Memory B cell (primary cell): ENCODE data around the gene TMEM119.

ENCODE experiments used
- ATAC-seq: fragments of 150-1000 bp; cut with Tn5 transposase; 2 replicates; pipeline ENCODE4 v1.10.0; 2021; ENCODE audit warnings: low read depth, mild to moderate bottlenecking, moderate library complexity
- DNase-seq, 2 donors: peaks; one replicate each; pipeline ENCODE4 v3.0.0; 2022; ENCODE audit warnings: low spot score in 2 of 2
- H3K27ac Mint-ChIP-seq: one replicate; pipeline ENCODE4 v1.8.0; 2022; ENCODE audit warnings: mild to moderate bottlenecking, moderate library complexity, mixed read lengths
- H3K27me3 Mint-ChIP-seq: one replicate; pipeline ENCODE4 v1.8.0; 2022; ENCODE audit warnings: mixed read lengths
- H3K36me3 Mint-ChIP-seq: one replicate; pipeline ENCODE4 v1.8.0; 2022; ENCODE audit warnings: mild to moderate bottlenecking, mixed read lengths
- H3K4me1 Mint-ChIP-seq: one replicate; pipeline ENCODE4 v1.8.0; 2022; ENCODE audit warnings: mixed read lengths
- H3K4me3 Mint-ChIP-seq: one replicate; pipeline ENCODE4 v1.8.0; 2022; ENCODE audit warnings: mild to moderate bottlenecking, moderate library complexity, mixed read lengths
- H3K9me3 Mint-ChIP-seq: one replicate; pipeline ENCODE4 v1.8.0; 2022; ENCODE audit warnings: mixed read lengths

TMEM119 gene

DNA sequence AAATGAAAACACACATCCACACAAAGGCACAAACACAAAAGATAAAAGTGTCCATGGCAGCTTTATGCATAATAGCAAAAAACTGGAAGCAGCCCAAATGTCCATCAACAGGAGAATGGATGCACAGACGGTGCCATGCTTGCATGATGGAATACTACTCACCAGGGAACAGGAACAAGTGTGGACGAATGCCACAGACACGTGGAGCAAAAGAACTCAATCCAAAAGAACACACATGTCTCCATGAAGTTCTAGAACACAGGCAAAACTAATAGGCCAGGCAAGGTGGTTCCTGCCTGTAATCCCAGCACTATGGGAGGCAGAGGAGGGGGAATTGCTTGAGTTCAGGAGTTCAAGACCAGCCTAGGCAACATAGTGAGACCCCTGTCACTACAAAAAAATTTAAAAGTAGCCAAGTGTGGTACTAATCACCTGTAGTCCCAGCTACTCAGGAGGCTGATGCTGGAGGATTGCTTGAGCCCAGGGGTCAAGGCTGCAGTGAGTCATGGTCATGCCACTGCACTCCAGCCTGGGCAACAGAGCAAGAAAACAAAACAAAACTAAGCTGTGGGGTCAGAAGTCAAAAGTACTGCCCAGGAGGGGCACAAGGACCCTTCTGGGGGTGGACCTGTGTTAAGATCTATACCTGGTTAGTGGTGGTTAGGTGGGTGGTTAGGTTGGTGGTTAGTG, 7.3 kb upstream of the TMEM119 start:
- peaks cover 11% of the 10 kb centered on the region for H3K4me1 Mint-ChIP-seq
- H3K36me3 Mint-ChIP-seq, result no peaks in the 10 kb centered on the region
- no peak for DNase-seq
- H3K4me3 Mint-ChIP-seq, result no peak overlapping the region
- no peaks in the 10 kb centered on the region for H3K9me3 Mint-ChIP-seq
- H3K27ac Mint-ChIP-seq, result peak overlapping the region; percentile 68
- peaks cover 3% of the 10 kb centered on the region for H3K27me3 Mint-ChIP-seq
- ATAC-seq, result no peak

DNA sequence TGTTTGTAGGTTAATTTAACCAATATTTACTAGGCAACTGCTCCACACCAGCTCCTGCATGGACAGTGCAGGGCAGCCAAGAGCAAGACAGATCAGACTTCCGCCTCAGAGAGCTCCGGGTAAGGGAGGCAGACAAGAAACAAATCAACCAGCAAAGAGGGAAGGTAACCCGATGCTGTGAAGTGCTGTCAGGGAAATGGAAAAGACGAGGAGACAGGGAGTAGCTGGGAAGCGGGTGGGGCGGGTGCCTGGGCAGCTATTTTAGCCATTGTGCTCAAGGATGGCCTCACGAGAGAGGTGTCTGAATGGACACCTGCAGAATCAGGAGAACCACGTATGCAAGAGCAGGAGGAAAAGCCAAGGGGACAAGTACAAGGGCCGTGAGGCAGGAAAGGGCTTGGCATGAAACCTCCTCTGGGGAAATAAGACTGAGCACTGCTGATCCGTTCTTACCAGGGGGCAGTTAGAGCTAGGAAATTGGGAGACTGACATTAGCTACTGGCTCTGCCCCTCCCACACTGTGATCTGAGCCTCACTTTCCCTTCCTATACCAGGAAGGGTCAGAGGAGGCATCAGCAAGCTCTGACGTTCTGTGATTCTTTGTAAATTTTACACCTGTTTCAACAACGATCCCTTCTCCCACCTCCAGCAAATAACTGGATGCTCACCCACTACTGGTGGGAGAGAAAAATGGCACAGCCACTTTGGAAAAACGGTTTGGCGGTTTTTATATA, 6.5 kb upstream of the TMEM119 start:
- H3K27me3 Mint-ChIP-seq, result peaks cover 2% of the 10 kb centered on the region

DNA sequence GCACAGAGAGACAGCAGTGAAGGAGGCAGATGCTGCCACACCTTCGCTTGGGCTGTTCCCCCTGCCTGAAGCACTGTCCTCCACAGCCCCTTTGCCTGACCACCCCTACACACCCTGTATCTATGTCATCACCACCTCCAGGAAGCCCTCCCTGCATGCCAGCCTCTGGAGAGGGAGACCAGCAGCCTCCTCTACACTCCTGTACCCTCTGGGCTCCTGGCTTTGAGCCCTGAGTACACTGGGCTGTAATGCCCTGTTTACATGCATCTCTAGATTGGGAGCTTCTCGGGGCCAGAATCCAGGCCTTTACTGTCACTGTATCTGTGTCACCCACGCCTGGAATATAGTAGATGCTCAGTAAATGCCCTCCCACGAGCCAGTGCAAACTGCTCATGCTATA, 5.9 kb upstream of the TMEM119 start:
- no peak overlapping the region for H3K4me3 Mint-ChIP-seq
- H3K4me1 Mint-ChIP-seq, result peaks cover 11% of the 10 kb centered on the region
- H3K27me3 Mint-ChIP-seq, result peaks cover 2% of the 10 kb centered on the region
- no peak for DNase-seq
- H3K36me3 Mint-ChIP-seq, result no peaks in the 10 kb centered on the region
- no peak for ATAC-seq
- H3K27ac Mint-ChIP-seq, result no peak overlapping the region
- H3K9me3 Mint-ChIP-seq, result no peaks in the 10 kb centered on the region

More for the DNA sequence above, 6.5 kb upstream of the TMEM119 start:
- Mint-ChIP-seq H3K4me1 (peaks cover 11% of the 10 kb centered on the region), H3K36me3 (no peaks in the 10 kb centered on the region), H3K9me3 (no peaks in the 10 kb centered on the region), H3K4me3 (no peak overlapping the region), H3K27ac (no peak overlapping the region)
- ATAC-seq (no peak), DNase-seq (no peak)

DNA sequence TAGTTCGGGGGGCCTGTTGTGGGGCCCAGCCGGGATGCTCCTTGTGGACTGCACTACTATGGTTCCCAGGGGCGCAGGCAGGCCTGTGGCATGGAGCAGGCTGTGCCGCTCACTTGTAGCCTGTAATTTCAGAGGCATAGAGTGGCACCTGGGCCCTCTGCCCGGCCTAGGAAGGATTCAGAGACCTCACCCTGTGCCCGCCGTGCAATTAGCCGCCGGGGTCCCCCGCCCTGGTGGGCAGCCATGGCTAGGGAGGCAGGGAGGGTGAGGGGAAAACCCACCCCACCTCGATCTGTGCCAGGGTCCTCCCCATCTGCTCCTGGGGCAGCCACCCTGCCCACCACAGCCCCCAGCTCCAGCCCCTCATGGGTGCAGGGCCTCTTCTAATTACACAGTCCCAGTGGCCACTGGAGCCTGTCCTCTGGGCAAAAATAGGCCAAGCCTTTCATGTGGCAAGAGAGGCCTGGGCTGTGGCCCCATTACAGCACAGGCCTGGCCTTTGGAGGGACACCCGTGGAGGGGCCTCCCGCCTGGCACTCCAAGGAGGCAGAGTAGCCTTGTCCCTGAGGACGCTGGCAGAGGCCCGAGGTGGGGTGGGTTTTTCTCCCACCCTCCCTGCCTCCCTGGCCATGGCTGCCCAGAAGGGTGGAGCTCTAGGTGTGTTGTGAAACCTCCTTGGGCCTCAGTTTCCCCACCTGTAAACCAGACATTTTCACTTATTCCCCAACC, 5.3 kb upstream of the TMEM119 start:
- no peak overlapping the region for H3K27ac Mint-ChIP-seq
- DNase-seq, result no peak
- no peak overlapping the region for H3K4me3 Mint-ChIP-seq

DNA sequence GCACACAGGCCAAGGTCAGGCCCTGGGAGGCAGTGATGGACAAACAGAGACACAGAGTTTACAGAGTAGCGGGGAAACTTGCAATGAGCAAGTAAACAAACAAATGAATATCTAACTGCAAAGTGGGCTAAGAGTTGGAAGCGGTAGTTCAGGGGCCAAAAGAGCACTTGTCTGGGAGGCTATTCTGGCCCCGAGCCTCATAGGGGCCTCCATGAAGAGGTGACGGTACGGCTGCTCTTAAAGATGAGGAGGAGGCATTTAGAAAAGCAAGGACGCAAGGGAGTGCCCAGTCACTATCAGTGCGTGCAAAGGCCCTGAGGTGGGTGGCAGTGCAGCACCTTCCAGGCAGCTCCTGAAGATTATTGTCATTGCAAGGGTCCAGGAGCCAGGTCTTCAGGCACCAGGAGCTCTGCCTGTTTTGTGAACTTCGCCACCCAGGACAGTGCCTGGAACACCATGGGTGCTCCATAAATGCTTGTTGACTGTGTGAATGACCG, 4.4 kb upstream of the TMEM119 start:
- Mint-ChIP-seq H3K9me3 (no peaks in the 10 kb centered on the region), H3K27me3 (peaks cover 4% of the 10 kb centered on the region), H3K4me3 (no peak overlapping the region), H3K4me1 (peaks cover 16% of the 10 kb centered on the region), H3K36me3 (no peaks in the 10 kb centered on the region), H3K27ac (no peak overlapping the region)
- DNase-seq (no peak), ATAC-seq (no peak)

More for the DNA sequence above, 5.3 kb upstream of the TMEM119 start:
- Mint-ChIP-seq H3K9me3 (no peaks in the 10 kb centered on the region), H3K4me1 (peaks cover 11% of the 10 kb centered on the region), H3K36me3 (no peaks in the 10 kb centered on the region), H3K27me3 (peaks cover 2% of the 10 kb centered on the region)
- no peak for ATAC-seq

DNA sequence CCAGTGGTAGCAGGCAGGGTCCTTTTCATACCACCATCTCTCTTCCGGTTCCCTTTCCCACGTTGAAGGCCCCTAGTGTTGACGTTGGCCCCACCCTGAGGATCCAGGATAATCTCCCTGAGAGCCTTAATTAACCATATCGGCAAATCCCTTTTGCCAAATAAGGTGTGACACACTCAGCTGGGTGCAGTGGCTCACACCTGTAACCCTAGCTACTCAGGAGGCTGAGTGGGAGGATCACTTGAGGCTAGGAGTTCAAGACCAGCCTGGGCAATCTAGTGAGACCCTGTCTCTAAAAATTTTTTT, 2.8 kb upstream of the TMEM119 start:
- Mint-ChIP-seq H3K27me3 (peaks cover 4% of the 10 kb centered on the region), H3K9me3 (no peaks in the 10 kb centered on the region), H3K4me1 (peaks cover 12% of the 10 kb centered on the region), H3K36me3 (no peaks in the 10 kb centered on the region), H3K4me3 (no peak overlapping the region), H3K27ac (no peak overlapping the region)
- ATAC-seq (no peak), DNase-seq (no peak)

DNA sequence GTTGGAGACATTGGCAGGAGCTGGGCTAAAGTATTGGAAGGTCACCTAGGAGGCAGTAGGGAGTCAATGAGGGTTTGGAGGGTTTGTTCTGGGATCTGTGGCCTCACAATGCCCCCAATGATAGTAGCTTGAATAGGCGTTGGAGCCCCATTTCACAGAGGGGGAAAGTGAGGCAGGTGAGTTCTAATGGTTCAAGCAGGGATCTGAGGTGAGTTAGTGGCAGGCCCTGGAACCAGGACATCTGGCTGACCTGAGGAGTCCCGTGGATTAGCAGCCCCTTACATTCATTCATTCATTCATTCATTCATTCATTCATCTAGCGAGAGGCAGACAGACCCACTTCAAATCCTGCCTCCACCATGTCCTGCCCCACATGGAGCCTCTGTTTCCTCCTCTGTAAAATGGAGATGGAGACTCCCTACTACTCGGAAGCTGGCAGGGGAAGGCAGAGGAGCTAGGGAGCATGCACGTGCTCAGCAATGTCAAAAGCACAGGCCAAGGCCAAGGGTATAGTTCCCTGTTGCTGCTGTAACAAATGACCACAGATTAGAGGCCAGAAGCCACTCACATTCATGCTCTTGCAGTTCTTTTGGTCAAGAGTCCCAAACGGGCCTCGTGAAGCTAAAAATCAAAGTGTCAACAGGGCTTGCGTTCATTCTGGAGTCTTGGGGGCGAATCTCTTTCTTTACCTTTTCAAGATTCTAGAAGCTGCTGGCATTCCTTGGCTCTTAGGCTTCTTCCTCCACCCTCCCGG, 2.2 kb upstream of the TMEM119 start:
- no peaks in the 10 kb centered on the region for H3K9me3 Mint-ChIP-seq
- no peak for ATAC-seq

DNA sequence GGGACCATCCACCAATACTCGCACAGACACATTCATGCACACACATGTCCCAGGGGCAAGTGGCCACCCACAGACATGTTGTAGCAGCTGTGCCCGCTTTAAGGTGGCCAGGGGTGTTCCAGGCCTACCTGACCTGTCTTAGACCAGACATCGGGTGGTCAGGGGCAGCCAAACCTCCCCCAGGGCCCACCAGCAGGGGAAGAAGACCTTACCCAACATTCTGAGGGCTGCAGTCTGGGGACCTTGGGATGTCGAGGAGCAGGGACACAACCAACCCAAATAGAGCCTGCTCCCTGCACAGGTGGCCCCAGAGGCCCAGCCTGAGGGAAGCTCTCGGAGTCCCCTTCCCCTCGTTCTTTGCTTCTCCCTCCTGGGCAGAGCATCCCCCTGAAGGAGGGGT, 1.7 kb upstream of the TMEM119 start:
- H3K27ac Mint-ChIP-seq, result no peak overlapping the region
- no peak for ATAC-seq
- no peaks in the 10 kb centered on the region for H3K36me3 Mint-ChIP-seq
- peaks cover 7% of the 10 kb centered on the region for H3K4me1 Mint-ChIP-seq
- peaks cover 4% of the 10 kb centered on the region for H3K27me3 Mint-ChIP-seq
- DNase-seq, result no peak
- H3K9me3 Mint-ChIP-seq, result no peaks in the 10 kb centered on the region
- H3K4me3 Mint-ChIP-seq, result no peak overlapping the region

More for the DNA sequence above, 2.2 kb upstream of the TMEM119 start:
- Mint-ChIP-seq H3K27me3 (peaks cover 4% of the 10 kb centered on the region), H3K4me1 (peaks cover 7% of the 10 kb centered on the region), H3K36me3 (no peaks in the 10 kb centered on the region), H3K4me3 (no peak overlapping the region), H3K27ac (no peak overlapping the region)
- no peak for DNase-seq

DNA sequence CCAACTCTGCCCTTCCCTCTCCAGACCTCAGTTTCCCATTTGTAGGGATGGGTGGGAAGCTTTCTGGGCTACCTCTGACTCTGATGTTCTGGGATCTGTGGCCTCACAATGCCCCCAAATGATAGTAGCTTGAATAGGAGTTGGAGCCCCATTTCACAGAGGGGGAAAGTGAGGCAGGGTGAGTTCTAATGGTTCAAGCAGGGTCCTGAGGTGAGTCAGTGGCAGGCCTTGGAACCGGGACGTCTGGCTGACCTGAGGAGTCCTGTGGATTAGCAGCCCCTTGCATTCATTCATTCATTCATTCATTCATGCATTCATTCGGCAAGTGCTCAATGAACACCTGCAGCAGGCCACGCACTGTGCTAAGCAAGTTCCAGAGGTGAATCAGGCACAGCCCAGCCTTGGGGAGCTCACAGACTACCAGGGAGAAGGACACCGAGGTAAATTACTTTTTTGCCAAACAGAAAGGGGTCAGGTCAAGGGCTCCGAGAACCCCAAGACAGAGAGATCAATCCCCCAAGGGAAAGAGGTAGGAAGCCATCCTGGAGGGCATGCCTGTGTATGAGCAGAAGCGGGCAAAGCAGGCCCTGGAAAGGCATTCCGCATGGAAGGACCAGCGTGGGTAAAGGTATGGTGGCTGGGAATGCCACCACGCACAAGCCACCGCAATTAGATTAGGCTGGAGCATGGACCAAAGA, 818 bp upstream of the TMEM119 start:
- peaks cover 3% of the 10 kb centered on the region for H3K27me3 Mint-ChIP-seq
- H3K36me3 Mint-ChIP-seq, result no peaks in the 10 kb centered on the region
- no peak overlapping the region for H3K27ac Mint-ChIP-seq
- H3K9me3 Mint-ChIP-seq, result no peaks in the 10 kb centered on the region
- H3K4me3 Mint-ChIP-seq, result no peak overlapping the region
- no peak for DNase-seq
- peaks cover 5% of the 10 kb centered on the region for H3K4me1 Mint-ChIP-seq
- ATAC-seq, result no peak

DNA sequence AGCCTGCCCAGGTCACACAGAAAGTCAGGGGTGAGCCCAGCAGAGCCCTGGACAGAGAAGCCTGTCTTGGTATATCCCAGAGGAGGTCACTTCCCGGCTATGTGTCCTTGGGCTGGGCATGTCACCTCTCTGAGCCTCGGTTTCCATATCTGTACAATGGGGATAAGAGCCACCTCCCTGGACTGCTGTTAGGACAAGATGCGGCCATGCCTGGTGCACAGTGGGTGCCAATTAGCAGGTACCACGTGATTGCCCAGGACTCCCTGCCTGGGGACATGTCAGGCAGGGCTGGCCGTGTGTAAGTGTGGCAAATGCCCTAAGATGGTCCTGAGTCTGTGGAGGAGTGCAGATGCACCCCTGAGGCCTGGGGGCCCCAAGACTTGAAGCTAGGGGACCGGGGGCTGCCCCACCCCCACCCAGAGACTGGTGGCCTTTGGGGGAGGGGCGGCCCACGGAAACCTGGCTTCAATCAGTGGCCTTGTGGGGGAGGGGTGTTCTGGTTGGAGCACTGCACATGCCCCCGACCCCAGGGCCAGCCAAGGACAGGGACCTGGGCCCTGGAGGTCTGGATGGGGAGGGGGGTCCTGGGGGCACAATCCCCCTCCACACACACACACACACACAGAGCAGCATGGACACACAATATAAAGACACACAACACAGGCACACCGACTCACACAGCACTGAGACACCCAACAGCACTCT, 878 bp downstream of the TMEM119 start:
- Mint-ChIP-seq H3K36me3 (no peaks in the 10 kb centered on the region), H3K9me3 (no peaks in the 10 kb centered on the region), H3K4me3 (no peak overlapping the region), H3K27ac (no peak overlapping the region), H3K27me3 (peaks cover 3% of the 10 kb centered on the region), H3K4me1 (peaks cover 5% of the 10 kb centered on the region)
- no peak for ATAC-seq
- no peak for DNase-seq

DNA sequence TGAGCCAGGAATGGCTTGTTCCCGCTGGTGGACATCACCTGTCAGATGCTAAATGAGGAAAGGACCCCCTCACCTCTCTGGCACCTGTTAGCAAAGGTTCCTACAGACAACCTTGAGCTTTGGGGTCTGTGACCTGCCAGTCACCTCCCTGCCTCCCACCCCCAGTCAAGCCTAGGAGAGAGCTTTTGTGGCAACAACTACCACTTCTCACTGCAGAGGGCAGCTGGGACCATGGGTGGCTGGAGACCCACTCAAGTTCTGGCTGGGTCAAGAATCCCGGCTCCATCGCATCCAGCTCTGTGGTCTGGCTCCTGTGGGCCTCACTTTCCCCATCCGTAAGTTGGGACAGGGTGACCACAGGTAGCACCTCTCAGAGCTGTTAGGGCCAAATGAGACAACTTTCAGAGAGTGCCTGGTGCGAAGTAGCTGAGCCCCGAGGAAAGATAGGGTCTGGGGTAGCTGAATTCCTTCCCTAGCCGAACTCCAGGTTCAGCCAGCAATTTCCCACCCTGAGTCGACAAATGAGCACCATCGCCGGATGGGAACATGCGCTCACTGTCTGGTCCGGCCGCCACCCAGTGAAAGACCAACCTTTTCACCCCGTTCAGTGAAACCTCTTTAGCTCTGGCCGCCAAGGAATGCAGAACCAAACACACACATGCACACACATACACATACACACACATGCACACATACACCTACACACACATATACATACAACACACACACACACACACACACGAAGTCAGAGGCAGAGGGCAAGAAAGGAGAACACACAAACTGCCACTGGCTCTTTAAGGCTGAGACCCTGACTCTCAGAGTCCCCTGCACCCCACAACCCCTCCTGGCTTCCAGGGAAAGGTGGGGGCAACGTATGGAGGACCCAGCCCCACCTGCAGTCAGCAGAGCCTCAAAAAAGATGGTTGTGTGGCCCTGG, 1.9 kb downstream of the TMEM119 start:
- H3K9me3 Mint-ChIP-seq, result no peaks in the 10 kb centered on the region
- no peak for ATAC-seq
- peaks cover 3% of the 10 kb centered on the region for H3K27me3 Mint-ChIP-seq
- H3K27ac Mint-ChIP-seq, result no peak overlapping the region
- H3K36me3 Mint-ChIP-seq, result no peaks in the 10 kb centered on the region
- no peak overlapping the region for H3K4me3 Mint-ChIP-seq
- DNase-seq, result no peak
- H3K4me1 Mint-ChIP-seq, result peaks cover 5% of the 10 kb centered on the region

DNA sequence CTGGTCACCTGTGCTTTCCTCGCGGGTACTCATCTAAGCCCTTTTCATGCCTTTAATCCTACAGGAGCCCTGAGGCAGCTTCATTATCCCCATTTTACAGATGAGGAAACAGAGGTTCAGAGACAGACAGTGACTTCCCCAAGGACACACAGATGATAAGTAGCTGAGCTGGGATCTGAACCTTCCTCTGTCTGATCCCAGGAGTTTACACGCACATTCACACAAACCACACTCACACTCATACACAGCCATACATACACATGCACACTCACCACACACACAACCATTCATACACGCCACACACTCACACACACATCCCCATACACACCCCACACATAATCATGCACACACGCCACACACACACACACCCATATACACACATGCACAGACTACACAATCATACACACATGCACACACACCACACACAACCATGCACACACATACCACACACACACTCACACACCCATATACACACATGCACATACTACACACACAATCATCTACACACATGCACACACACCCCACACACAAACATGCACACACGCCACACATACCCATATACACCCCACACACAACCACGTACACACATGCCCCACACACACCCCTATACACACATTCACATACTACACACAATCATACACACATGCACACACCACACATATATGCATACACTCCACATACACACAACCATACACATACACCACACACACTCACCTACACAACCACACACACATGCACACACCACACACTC, 2.7 kb downstream of the TMEM119 start:
- ATAC-seq (no peak), DNase-seq (no peak)
- no peak overlapping the region for H3K27ac Mint-ChIP-seq
- H3K4me3 Mint-ChIP-seq, result no peak overlapping the region
- no peaks in the 10 kb centered on the region for H3K9me3 Mint-ChIP-seq
- no peaks in the 10 kb centered on the region for H3K36me3 Mint-ChIP-seq
- peaks cover 3% of the 10 kb centered on the region for H3K27me3 Mint-ChIP-seq
- peaks cover 5% of the 10 kb centered on the region for H3K4me1 Mint-ChIP-seq
